ENCODE measurements around the gene AGAP2. TPM values are rescaled to one million over a fixed set of nuclear protein-coding genes. Genes with fewer than 3 reads are reported as not detected.

The AGAP2 gene
- total and polyA plus RNA-seq, 9 of the 15 experiments (the other 6 are each of a cell fraction or from before 2014, with no cell fraction given), result 0.04 to 0.77 (median 0.28) TPM; not detected in 1

- TF ChIP-seq ZBTB40 (IDR thresholded peaks at IDR 0.05), result no peak
- no peak for TF ChIP-seq ZBTB40 (CRISPR knock-in tag; IDR thresholded peaks at IDR 0.05)
- no peak for TF ChIP-seq CTCFL (IDR thresholded peaks at IDR 0.05; ENCODE audit: borderline replicate concordance, insufficient read depth, low read depth, low read length, poor library complexity, severe bottlenecking)
- TF ChIP-seq HNRNPH1 (optimal IDR thresholded peaks at IDR 0.05; ENCODE audit: low read depth, low read length), result no peak
- no peak for TF ChIP-seq PURB (CRISPR knock-in tag; IDR thresholded peaks at IDR 0.05; ENCODE audit: low read depth)
- no peak for TF ChIP-seq PTBP1 (IDR thresholded peaks at IDR 0.05; ENCODE audit: low read depth, low read length)
Measured at GRCh38 chr12:57763881-57764661, 25.5 kb upstream of the AGAP2 start (continued).
